HS-27A (cell line): Measurements from ENCODE around the gene TPSD1.

Experiments
- DNase-seq: peaks from one replicate; pipeline ENCODE4 v3.0.0-alpha.2; 2012; ENCODE audit warnings: low read depth, missing footprints

The TPSD1 gene

GRCh38 chr16:1299868-1300203, 44.0 kb downstream of the TPSD1 start:
- DNase-seq: no peak

- DNase-seq: no peak
Measured at GRCh38 chr16:1300664-1301476, 45.0 kb downstream of the TPSD1 start.

- no peak for DNase-seq
Measured at GRCh38 chr16:1301562-1301961, 45.7 kb downstream of the TPSD1 start.

DNA sequence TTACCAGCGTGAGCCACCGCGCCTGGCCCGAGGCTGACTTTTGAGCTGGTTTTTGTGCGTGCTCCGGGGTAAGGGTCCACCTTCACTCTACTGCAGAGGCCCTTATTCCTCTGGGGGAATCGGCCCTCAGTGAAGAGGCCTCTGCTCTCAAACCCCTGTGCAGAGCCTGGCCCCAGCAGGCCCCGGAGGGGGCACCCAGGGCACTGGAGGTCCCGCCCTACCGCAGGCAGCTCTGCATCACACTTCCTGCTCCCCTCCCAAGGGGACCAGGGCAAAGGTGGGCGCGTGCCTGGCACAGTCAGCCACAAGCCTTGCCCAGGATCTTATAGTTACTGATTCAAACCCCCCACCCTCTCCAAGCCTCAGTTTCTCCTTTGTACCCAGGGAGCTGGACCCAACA, 50.0 kb downstream of the TPSD1 start:
- DNase-seq: no peak

DNA sequence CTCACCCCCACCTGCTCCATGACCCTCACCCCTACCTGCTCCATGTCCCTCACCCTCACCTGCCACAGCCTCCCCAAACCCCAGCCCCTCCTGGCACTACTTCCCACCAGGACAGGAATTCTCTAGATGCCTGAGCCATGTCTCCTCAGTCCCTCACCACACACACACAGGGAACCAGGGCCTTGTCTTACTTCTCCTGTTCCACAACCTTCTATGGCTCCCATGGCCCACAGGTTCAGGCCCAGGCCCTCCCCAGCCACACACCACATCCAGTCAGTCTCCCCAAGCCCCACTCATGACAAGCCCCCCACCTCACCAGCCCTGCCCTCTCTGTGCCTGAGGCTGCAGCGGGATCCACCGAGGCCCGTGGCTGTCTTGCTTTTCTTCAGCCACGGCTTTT, 50.5 kb downstream of the TPSD1 start:
- DNase-seq: no peak

GRCh38 chr16:1308036-1308976, 52.4 kb downstream of the TPSD1 start:
- DNase-seq: no peak
